ENCODE measurements around the gene RMDN2. TPM values are rescaled to one million over a fixed set of nuclear protein-coding genes. Genes with fewer than 3 reads are reported as not detected.

Gene RMDN2
- total and polyA plus RNA-seq, 10 of the 15 experiments (the other 5 are each of a cell fraction or from before 2014, with no cell fraction given) = 2.6 to 12.4 (median 9.2) TPM

DNA sequence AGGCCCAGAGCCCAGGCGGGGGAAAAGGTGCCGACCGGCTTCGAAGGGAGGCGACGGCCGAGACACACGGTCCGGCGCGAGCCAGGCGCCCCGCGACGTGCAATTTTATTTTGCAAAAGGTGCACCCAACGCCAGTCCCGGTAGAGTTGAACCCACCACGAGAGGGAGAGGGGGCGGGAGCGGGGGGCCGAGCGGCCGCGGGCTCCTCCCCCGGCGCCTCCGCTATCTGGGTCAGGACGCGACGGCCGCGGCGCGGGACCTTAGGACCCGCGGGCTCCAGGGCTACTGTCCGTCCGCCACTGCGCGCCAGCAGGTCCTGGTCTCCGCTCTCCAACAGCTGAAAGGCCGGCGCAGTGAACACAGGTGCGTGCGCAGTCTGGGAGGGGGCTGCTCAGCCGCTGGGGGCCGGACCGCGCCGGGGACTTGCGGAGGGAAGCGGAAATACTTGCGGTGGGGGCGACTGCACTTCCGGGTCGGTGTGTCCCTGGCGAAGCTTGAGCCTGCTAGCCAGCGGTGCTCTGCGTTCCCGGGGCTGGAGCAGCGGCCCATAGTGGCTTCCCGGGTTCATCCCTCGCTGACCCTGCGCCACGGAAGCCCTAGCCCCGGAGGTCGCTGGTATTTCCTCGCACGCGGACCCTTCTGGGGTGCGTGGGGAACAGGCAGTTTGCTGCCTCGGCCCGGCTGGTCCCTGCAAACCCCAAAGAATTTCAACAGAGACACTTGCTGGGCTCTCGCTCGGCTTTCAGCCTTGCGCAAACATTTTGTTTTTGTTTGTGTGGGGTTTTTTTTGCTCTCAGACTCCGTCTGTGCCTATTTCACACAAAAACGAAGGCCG, at the start of gene RMDN2 (continued):
- TF ChIP-seq CTCF (IDR thresholded peaks at IDR 0.05 in 2 of 3, conservative IDR thresholded peaks at IDR 0.05 in 1 of 3; ENCODE audit: control insufficient read depth in 2 of 3, extremely low read depth in 1 of 3, insufficient read depth in 1 of 3, low read depth in 3 of 3, low read length in 3 of 3) (no peak), MTA2 (IDR thresholded peaks at IDR 0.05; ENCODE audit: low read depth) (0 out of 2 replicates have a peak, but pooled peaks have one; percentile 48), NR2C1 (IDR thresholded peaks at IDR 0.05) (peak; percentile 93), YY1 (IDR thresholded peaks at IDR 0.05; ENCODE audit: low read depth, low read length) (0 out of 2 replicates have a peak, but pooled peaks have one; percentile 32), NFIC (IDR thresholded peaks at IDR 0.05; ENCODE audit: low read depth, low read length) (peak; percentile 40; the same call in 1 of the 2 replicates), NR2C2 (IDR thresholded peaks at IDR 0.05; ENCODE audit: borderline replicate concordance, control insufficient read depth, insufficient read length, low read depth) (no peak), BCL11A (IDR thresholded peaks at IDR 0.05; ENCODE audit: low read depth, low read length) (0 out of 2 replicates have a peak, but pooled peaks have one; percentile 10), BACH1 (IDR thresholded peaks at IDR 0.05; ENCODE audit: borderline replicate concordance) (no peak), RAD21 (IDR thresholded peaks at IDR 0.05; ENCODE audit: insufficient read depth, low read depth, low read length) (0 out of 2 replicates have a peak, but pooled peaks have one; percentile 10), MEF2A (IDR thresholded peaks at IDR 0.05; ENCODE audit: insufficient read depth, low read depth, low read length) (0 out of 2 replicates have a peak, but pooled peaks have one; percentile 46), SUZ12 (IDR thresholded peaks at IDR 0.05; ENCODE audit: unreplicated experiment) (no peak), RUNX3 (IDR thresholded peaks at IDR 0.05; ENCODE audit: low read length) (peak; percentile 93), NFXL1 (IDR thresholded peaks at IDR 0.05; ENCODE audit: borderline replicate concordance) (no peak), JUND (IDR thresholded peaks at IDR 0.05; ENCODE audit: low read depth, low read length) (no peak), TCF3 (IDR thresholded peaks at IDR 0.05; ENCODE audit: borderline replicate concordance, insufficient read depth, low read depth, low read length) (peak; percentile 81; the same call in 1 of the 2 replicates), CBX5 (IDR thresholded peaks at IDR 0.05; ENCODE audit: low read depth) (peak; percentile 78; the same call in 1 of the 2 replicates), BMI1 (IDR thresholded peaks at IDR 0.05; ENCODE audit: borderline replicate concordance) (no peak), TARDBP (IDR thresholded peaks at IDR 0.05; ENCODE audit: borderline replicate concordance) (no peak; the same call in 1 of the 2 replicates)
- TF ChIP-seq, protein P1, sequence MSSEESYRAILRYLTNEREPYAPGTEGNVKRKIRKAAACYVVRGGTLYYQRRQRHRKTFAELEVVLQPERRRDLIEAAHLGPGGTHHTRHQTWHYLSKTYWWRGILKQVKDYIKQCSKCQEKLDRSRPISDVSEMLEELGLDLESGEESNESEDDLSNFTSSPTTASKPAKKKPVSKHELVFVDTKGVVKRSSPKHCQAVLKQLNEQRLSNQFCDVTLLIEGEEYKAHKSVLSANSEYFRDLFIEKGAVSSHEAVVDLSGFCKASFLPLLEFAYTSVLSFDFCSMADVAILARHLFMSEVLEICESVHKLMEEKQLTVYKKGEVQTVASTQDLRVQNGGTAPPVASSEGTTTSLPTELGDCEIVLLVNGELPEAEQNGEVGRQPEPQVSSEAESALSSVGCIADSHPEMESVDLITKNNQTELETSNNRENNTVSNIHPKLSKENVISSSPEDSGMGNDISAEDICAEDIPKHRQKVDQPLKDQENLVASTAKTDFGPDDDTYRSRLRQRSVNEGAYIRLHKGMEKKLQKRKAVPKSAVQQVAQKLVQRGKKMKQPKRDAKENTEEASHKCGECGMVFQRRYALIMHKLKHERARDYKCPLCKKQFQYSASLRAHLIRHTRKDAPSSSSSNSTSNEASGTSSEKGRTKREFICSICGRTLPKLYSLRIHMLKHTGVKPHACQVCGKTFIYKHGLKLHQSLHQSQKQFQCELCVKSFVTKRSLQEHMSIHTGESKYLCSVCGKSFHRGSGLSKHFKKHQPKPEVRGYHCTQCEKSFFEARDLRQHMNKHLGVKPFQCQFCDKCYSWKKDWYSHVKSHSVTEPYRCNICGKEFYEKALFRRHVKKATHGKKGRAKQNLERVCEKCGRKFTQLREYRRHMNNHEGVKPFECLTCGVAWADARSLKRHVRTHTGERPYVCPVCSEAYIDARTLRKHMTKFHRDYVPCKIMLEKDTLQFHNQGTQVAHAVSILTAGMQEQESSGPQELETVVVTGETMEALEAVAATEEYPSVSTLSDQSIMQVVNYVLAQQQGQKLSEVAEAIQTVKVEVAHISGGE (CRISPR knock-in tag; IDR thresholded peaks at IDR 0.05) = peak; percentile 29; the same call in 1 of the 2 replicates
- TF ChIP-seq, protein P2, sequence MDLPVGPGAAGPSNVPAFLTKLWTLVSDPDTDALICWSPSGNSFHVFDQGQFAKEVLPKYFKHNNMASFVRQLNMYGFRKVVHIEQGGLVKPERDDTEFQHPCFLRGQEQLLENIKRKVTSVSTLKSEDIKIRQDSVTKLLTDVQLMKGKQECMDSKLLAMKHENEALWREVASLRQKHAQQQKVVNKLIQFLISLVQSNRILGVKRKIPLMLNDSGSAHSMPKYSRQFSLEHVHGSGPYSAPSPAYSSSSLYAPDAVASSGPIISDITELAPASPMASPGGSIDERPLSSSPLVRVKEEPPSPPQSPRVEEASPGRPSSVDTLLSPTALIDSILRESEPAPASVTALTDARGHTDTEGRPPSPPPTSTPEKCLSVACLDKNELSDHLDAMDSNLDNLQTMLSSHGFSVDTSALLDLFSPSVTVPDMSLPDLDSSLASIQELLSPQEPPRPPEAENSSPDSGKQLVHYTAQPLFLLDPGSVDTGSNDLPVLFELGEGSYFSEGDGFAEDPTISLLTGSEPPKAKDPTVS (IDR thresholded peaks at IDR 0.05; ENCODE audit: low read depth, low read length) = no peak
- TF ChIP-seq, protein P3, sequence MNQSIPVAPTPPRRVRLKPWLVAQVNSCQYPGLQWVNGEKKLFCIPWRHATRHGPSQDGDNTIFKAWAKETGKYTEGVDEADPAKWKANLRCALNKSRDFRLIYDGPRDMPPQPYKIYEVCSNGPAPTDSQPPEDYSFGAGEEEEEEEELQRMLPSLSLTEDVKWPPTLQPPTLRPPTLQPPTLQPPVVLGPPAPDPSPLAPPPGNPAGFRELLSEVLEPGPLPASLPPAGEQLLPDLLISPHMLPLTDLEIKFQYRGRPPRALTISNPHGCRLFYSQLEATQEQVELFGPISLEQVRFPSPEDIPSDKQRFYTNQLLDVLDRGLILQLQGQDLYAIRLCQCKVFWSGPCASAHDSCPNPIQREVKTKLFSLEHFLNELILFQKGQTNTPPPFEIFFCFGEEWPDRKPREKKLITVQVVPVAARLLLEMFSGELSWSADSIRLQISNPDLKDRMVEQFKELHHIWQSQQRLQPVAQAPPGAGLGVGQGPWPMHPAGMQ (IDR thresholded peaks at IDR 0.05; ENCODE audit: borderline replicate concordance) = no peak
